Measurements from ENCODE around the gene FNDC3B.

The FNDC3B gene

GRCh38 chr3:172033396-172033795 lies 6.0 kb upstream of the FNDC3B start:
- no peak for DNase-seq

GRCh38 chr3:172034786-172035685 lies 4.3 kb upstream of the FNDC3B start:
- peak; percentile 18 for DNase-seq

- DNase-seq: no peak
Observed at GRCh38 chr3:172036541-172037215, 2.7 kb upstream of the FNDC3B start.

GRCh38 chr3:172038798-172039435 lies 461 bp upstream of the FNDC3B start:
- DNase-seq: peak; percentile 31

- DNase-seq: peak; percentile 93
Observed at GRCh38 chr3:172040078-172040980, 951 bp downstream of the FNDC3B start.

- DNase-seq: peak; percentile 66
Observed at GRCh38 chr3:172040981-172041963, 1.9 kb downstream of the FNDC3B start.

- DNase-seq: peak; percentile 40
Observed at GRCh38 chr3:172042136-172042662, 2.8 kb downstream of the FNDC3B start.

GRCh38 chr3:172042663-172043179 lies 3.3 kb downstream of the FNDC3B start:
- DNase-seq: peak; percentile 56

- no peak for DNase-seq
Observed at GRCh38 chr3:172043233-172043632, 3.9 kb downstream of the FNDC3B start.

- DNase-seq: no peak
Observed at GRCh38 chr3:172043766-172044165, 4.4 kb downstream of the FNDC3B start.

- no peak for DNase-seq
Observed at GRCh38 chr3:172044833-172045585, 5.6 kb downstream of the FNDC3B start.

- no peak for DNase-seq
Observed at GRCh38 chr3:172046268-172046915, 7.0 kb downstream of the FNDC3B start.

GRCh38 chr3:172047567-172048115 lies 8.3 kb downstream of the FNDC3B start:
- DNase-seq: no peak

- DNase-seq: no peak
Observed at GRCh38 chr3:172048599-172048998, 9.2 kb downstream of the FNDC3B start.

GRCh38 chr3:172051310-172051956 lies 12.1 kb downstream of the FNDC3B start:
- DNase-seq: no peak

- no peak for DNase-seq
Observed at GRCh38 chr3:172051957-172052354, 12.6 kb downstream of the FNDC3B start.

- DNase-seq: no peak
Observed at GRCh38 chr3:172052405-172052804, 13.0 kb downstream of the FNDC3B start.

GRCh38 chr3:172054115-172054764 lies 14.9 kb downstream of the FNDC3B start:
- DNase-seq: no peak

All from fibroblast of skin of abdomen (primary cell).